Hematopoietic multipotent progenitor cell treated with erythropoietin and hydrocortisone succinate and interleukin-3 and kit ligand, for 6 days (in vitro differentiated cells): ENCODE results near the gene OLIG2.

Source experiments
- DNase-seq: peaks from one replicate; pipeline ENCODE4 v3.0.0-alpha.2; 2015

OLIG2 gene

DNA sequence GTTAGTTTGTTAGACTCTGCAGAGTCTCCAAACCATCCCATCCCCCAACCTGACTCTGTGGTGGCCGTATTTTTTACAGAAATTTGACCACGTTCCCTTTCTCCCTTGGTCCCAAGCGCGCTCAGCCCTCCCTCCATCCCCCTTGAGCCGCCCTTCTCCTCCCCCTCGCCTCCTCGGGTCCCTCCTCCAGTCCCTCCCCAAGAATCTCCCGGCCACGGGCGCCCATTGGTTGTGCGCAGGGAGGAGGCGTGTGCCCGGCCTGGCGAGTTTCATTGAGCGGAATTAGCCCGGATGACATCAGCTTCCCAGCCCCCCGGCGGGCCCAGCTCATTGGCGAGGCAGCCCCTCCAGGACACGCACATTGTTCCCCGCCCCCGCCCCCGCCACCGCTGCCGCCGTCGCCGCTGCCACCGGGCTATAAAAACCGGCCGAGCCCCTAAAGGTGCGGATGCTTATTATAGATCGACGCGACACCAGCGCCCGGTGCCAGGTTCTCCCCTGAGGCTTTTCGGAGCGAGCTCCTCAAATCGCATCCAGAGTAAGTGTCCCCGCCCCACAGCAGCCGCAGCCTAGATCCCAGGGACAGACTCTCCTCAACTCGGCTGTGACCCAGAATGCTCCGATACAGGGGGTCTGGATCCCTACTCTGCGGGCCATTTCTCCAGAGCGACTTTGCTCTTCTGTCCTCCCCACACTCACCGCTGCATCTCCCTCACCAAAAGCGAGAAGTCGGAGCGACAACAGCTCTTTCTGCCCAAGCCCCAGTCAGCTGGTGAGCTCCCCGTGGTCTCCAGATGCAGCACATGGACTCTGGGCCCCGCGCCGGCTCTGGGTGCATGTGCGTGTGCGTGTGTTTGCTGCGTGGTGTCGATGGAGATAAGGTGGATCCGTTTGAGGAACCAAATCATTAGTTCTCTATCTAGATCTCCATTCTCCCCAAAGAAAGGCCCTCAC is at the start of gene OLIG2:
Gene OLIG2, plus strand, starts transcription at position 447 of the 954 bp plus-strand sequence. CDS start 928 bp downstream, outside the sequence.
- no peak for DNase-seq

GRCh38 chr21:32976791-32977190 is 48.9 kb upstream of the OLIG2 start:
- no peak for DNase-seq

- no peak for DNase-seq
Observed at GRCh38 chr21:32977216-32977615, 48.5 kb upstream of the OLIG2 start.

- no peak for DNase-seq
Observed at GRCh38 chr21:32978331-32979270, 47.1 kb upstream of the OLIG2 start.

DNA sequence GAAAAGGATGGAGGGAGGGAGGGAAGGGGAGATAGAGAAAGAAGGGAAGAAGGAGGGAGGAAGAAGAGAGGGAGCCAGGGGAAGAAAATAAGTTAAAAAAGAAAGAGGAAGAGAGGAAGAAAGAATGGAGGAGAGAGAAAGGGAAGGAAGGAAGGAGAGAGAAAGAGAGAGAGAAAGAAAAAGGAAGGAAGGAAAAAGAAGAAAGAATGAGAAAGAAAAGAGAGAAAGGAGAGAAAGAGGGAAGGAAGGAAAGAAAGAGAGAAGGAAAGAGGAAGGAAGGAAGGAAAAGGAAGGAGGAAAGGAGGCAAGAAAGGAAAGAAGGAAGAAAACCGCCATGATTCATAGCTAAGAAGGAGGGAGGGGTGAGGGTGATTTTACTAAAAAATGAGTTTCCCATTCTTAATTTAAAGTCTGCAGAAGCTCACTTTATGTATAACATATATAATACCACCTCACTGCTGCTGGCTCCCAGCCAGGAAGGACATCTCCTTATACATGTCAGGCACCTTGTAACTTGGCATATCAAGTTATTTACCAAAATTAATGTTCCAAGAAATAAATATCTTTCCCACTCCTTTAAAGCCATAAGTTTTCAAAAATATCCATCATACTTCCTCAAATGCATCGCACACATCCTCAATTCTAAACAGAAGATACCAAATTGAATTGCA is 46.0 kb upstream of the OLIG2 start:
- DNase-seq: peak; percentile 26

DNA sequence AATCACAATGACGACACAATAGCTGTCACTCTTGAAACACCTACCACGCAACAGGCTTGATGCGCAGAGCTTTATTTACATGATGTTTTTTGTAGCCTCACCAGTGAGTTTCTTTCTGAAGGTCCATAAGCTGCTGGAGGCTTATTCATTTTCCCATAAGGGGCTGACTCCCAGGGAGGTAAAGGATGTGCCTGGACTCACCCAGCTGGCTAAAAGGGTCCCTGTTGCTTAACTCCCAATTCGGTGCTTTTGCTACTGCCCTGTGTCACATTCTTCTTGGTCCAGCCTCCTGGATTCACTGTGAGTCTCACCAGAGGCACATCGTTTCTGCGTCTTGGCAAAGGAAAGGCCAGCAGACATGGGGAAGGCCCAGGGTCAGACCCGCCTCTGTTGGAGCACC is 44.6 kb upstream of the OLIG2 start:
- DNase-seq: no peak

DNA sequence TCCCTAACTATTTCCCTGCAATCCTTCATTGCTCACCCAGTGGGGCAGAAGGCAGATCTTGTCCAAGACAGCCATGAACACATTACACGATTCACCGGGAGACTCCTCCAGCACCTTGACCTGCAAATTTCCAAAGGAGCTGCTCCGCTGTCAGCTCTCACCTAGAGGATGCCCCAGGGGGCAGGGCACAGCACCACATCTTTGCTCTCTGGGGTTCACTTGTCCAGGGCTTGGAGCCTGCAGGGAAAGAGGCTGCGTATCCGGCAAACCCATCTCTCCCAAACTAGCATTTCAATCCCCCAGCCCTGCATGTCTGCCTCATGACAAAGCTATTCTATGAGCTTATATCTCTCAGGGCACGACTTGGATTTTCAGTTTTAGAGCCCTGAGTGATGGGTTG is 35.1 kb upstream of the OLIG2 start:
- no peak for DNase-seq

DNA sequence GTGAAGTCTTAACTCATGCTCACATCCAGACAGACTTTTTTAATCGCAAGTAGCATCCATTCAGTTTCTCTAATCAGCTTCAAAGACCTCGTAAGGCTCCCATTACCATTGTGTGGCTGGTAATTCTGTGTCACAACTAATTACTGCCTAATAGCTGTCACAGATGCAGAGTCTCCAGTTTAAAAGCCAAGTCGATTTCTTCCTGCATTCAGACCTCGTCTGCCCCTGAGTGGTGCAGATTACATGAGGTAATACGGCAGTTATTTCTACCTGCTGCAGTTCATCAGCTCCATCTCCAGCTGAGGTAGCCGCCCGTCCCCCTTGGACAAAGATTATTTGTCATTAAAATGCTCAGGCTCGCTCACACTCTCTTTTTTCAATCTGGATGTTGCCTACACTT is 34.4 kb upstream of the OLIG2 start:
- no peak for DNase-seq

GRCh38 chr21:32993894-32994293 is 31.8 kb upstream of the OLIG2 start:
- DNase-seq: no peak

DNA sequence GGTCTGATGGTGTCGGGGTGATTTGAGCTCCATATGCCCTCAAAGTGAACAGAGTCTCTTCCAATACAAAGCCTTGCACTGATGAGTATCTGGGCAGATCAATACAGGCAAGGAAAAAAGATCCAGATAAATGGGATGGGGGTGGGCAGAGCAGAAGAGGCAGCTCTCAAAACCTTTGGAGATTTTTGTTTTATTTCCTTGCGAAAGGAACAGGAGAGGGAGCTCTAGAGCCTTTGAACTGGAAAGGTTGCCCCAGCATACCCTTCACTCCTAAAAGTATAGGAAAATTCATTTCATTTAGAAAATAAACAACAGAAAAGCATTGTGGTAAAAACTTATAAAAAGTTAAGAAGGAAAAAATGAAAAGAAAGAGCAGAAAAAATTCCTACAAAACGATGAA is 31.4 kb upstream of the OLIG2 start:
- peak; percentile 62 for DNase-seq

GRCh38 chr21:33007747-33008146 is 18.0 kb upstream of the OLIG2 start:
- peak; percentile 11 for DNase-seq

DNA sequence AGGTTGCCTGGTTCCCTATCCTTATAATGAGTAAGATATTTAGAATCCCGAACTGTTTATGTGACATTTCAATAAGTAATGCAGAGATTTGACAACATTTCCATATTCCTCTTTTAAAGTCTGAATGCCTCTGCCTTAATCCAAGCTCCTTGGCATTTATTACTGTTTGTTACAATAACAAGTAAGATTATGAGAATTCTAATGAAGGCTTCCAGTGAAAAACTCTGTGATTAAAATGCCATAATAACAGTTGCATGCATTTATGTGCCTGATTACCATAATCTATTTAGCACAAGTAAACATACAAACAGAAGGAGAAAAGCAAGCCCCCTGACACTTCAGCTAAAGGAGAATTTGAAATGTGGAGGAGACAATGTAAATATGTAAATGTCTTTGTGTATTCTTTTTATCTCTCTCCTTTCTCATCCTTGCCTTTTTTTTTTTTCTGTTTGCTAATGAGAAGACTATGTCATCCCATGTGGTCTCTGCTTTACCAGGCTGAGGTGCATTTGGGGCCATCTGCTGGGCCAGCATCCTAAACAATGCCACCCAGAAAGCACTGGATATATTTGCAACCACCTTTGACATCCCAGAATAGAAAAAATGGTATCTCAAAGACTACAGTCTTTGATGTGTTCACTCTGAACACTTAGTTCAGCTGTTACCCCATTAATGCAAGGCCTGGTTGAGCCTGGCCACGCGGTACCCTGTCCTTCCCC is 17.2 kb upstream of the OLIG2 start:
- DNase-seq: no peak

GRCh38 chr21:33010931-33011330 is 14.8 kb upstream of the OLIG2 start:
- no peak for DNase-seq

DNA sequence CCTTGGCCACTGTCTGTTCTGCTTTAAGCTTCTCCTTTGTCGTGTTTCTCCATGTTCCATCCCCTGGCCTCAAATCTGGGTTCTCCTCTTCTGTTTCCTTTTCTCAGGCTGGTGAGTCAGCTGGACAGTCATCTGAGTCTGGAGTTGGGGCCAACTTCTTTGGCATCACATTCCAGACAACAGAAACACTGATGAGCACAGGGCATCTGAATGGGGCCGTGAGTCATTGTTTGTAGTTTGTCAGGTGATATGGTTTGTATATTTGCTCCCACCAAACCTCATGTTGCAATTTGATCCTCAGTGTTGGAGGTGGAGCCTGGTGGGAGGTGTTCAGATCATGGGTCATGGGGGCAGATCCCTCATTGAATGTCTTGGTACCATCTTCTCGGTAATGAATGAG is 14.3 kb upstream of the OLIG2 start:
- DNase-seq: no peak

- DNase-seq: no peak
Observed at GRCh38 chr21:33013626-33014025, 12.1 kb upstream of the OLIG2 start.

DNA sequence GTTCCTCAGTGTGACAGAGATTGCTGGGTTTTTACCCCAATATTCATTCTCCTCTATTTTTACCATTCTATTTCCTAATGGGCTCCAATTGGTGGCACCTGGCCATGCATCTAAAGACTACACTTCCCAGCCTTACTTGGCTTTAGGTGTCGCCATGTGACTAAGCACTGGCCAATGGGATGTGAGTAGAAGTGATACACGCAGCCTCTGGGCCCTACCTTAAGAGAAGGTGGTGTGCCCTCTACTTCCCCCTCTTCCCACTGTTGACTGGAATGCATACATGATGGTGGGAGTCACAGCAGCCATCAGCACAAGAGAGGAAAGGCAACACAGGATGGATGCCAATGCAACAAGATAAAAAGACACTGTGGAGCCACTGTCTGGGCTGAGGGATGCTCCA is 11.4 kb upstream of the OLIG2 start:
- no peak for DNase-seq

- DNase-seq: no peak
Observed at GRCh38 chr21:33015096-33015495, 10.6 kb upstream of the OLIG2 start.

- DNase-seq: no peak
Observed at GRCh38 chr21:33015756-33016155, 10.0 kb upstream of the OLIG2 start.

GRCh38 chr21:33018707-33019465 is 6.8 kb upstream of the OLIG2 start:
- DNase-seq: no peak

- DNase-seq: no peak
Observed at GRCh38 chr21:33019516-33019884, 6.2 kb upstream of the OLIG2 start.

GRCh38 chr21:33019885-33020557 is 5.7 kb upstream of the OLIG2 start:
- DNase-seq: peak; percentile 34
